BLaER1 treated with 17β-estradiol and CSF1 and Interleukin-3, amounts not matched to agents 10 nM and 100 nM (cell line): Measurements from ENCODE around the gene PARK7.

ENCODE experiments used
- H3K27ac ChIP-seq, 11 experiments: shearing (Covaris generic); formaldehyde crosslinking; 2 replicates each; pipeline ENCODE4 v1.8.1; 2022
- H3K27me3 ChIP-seq, 11 experiments: shearing (Covaris generic); formaldehyde crosslinking; 2 replicates each; pipeline ENCODE4 v1.8.1; 2022
- H3K36me3 ChIP-seq, 11 experiments: shearing (Covaris generic); formaldehyde crosslinking; 2 replicates each; pipeline ENCODE4 v1.8.1; 2022
- H3K4me1 ChIP-seq, 10 experiments: shearing (Covaris generic); formaldehyde crosslinking; 2 replicates each; pipeline ENCODE4 v1.8.1; 2022
- H3K4me2 ChIP-seq, 11 experiments: shearing (Covaris generic); formaldehyde crosslinking; 2 replicates each; pipeline ENCODE4 v1.8.1; 2022
- H3K4me3 ChIP-seq, 10 experiments: shearing (Covaris generic); formaldehyde crosslinking; 2 replicates each; pipeline ENCODE4 v1.8.1; 2022
- H3K9ac ChIP-seq, 11 experiments: shearing (Covaris generic); formaldehyde crosslinking; 2 replicates each; pipeline ENCODE4 v1.8.1; 2022
- H3K9me3 ChIP-seq, 11 experiments: shearing (Covaris generic); formaldehyde crosslinking; replicated peaks in 1 of 11; 2 replicates each; pipeline ENCODE4 v1.8.1; 2022
- H4K20me1 ChIP-seq, 11 experiments: shearing (Covaris generic); formaldehyde crosslinking; 2 replicates each; pipeline ENCODE4 v1.8.1; 2022
- Cebpa-rat ChIP-seq, 11 experiments: shearing (Covaris generic); IDR thresholded peaks; 2 replicates each; pipeline ENCODE4 v1.8.1; 2022

PARK7 gene

GRCh38 chr1:8031176-8031785 is 69.8 kb downstream of the PARK7 start:
- H3K9ac ChIP-seq: no peak overlapping the region

GRCh38 chr1:8032366-8032910 is 70.9 kb downstream of the PARK7 start:
- Histone ChIP-seq H3K36me3 (no peaks in the 10 kb centered on the region), H3K4me3 (no peak overlapping the region), H3K4me2 (no peak overlapping the region), H3K9ac (no peak overlapping the region), H4K20me1 (no peaks in the 10 kb centered on the region), H3K27me3 (0 out of 22 replicates have a peak, but pooled peaks cover 0 to 2% (median 0%) of the 10 kb centered on the region in 11 experiments), H3K4me1 (no peaks in the 10 kb centered on the region), H3K27ac (no peak overlapping the region), H3K9me3 (no peaks in the 10 kb centered on the region)
- no peak for TF ChIP-seq Cebpa-rat (IDR thresholded peaks at IDR 0.05)

More at GRCh38 chr1:8031176-8031785, 69.8 kb downstream of the PARK7 start:
- no peak overlapping the region for H3K4me2 ChIP-seq
- no peaks in the 10 kb centered on the region for H3K9me3 ChIP-seq
- no peak overlapping the region for H3K4me3 ChIP-seq
- peaks cover 0 to 5% (median 5%) of the 10 kb centered on the region in 10 experiments; a peak in 16 of 20 replicates for H3K4me1 ChIP-seq
- H3K36me3 ChIP-seq: no peaks in the 10 kb centered on the region
- H3K27ac ChIP-seq: no peak overlapping the region
- TF ChIP-seq Cebpa-rat (IDR thresholded peaks at IDR 0.05): no peak
- H3K27me3 ChIP-seq: peaks cover 0 to 13% (median 6%) of the 10 kb centered on the region in 11 experiments; a peak in 9 of 22 replicates
- H4K20me1 ChIP-seq: no peaks in the 10 kb centered on the region

DNA sequence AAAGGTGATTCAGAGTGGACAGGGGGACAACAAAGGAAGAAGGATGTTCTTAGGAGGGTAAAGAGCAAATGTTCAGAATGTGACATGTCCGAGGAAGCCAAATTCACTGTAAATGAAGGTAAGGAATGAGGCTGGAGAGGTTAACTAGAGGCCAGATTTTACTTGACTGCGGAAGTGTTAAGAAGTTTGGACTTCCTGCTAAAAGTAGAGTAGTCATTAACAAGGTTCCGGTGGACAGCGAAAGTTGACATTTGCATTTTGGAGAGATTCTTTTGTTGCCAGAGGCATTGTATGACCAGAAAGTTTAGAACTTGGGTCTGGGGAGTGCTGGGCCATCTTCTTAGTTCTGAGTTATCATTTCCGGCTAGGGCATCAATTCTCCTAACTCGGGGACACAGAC is 71.8 kb downstream of the PARK7 start:
- no peak overlapping the region for H3K4me3 ChIP-seq
- H3K27ac ChIP-seq: no peak overlapping the region
- H3K9me3 ChIP-seq: no peaks in the 10 kb centered on the region
- no peaks in the 10 kb centered on the region for H3K27me3 ChIP-seq
- no peaks in the 10 kb centered on the region for H4K20me1 ChIP-seq
- H3K36me3 ChIP-seq: no peaks in the 10 kb centered on the region
- H3K4me1 ChIP-seq: no peaks in the 10 kb centered on the region
- no peak overlapping the region for H3K9ac ChIP-seq
- no peak for TF ChIP-seq Cebpa-rat (IDR thresholded peaks at IDR 0.05)
- H3K4me2 ChIP-seq: no peak overlapping the region
